Fibroblast of the aortic adventitia (primary cell): ENCODE measurements around the gene TNRC6A. TPM values are rescaled to one million over a fixed set of nuclear protein-coding genes. Genes with fewer than 3 reads are reported as not detected.

ENCODE experiments used
- DNase-seq: peaks from one replicate; pipeline ENCODE4 v3.0.0-alpha.2; 2010; ENCODE audit warnings: low read depth
- H3K4me3 ChIP-seq: 2 replicates; pipeline ENCODE4 v1.5.1; 2011; ENCODE audit warnings: low read depth, mild to moderate bottlenecking, control low read depth, low read length, moderate library complexity
- total RNA-seq: library from RNA; depleted of rRNA; stranded (reverse); fragments of >200 nt; gene quantifications from 2 replicates; pipeline ENCODE4 v1.2.3, GENCODE V29; 2012; ENCODE audit warnings: low replicate concordance
- TF ChIP-seq, protein P1 (sequence below): IDR thresholded peaks from 2 replicates; pipeline ENCODE4 v1.5.1; 2011; ENCODE audit warnings: mild to moderate bottlenecking, low read length, control low read depth, inconsistent platforms; ENCODE audit not compliant: insufficient read depth

The TNRC6A gene
- total RNA-seq, 1 donor: 32.2 TPM

- DNase-seq: peak; percentile 35
- TF ChIP-seq, protein P1, sequence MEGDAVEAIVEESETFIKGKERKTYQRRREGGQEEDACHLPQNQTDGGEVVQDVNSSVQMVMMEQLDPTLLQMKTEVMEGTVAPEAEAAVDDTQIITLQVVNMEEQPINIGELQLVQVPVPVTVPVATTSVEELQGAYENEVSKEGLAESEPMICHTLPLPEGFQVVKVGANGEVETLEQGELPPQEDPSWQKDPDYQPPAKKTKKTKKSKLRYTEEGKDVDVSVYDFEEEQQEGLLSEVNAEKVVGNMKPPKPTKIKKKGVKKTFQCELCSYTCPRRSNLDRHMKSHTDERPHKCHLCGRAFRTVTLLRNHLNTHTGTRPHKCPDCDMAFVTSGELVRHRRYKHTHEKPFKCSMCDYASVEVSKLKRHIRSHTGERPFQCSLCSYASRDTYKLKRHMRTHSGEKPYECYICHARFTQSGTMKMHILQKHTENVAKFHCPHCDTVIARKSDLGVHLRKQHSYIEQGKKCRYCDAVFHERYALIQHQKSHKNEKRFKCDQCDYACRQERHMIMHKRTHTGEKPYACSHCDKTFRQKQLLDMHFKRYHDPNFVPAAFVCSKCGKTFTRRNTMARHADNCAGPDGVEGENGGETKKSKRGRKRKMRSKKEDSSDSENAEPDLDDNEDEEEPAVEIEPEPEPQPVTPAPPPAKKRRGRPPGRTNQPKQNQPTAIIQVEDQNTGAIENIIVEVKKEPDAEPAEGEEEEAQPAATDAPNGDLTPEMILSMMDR: no peak
- H3K4me3 ChIP-seq: no peak overlapping the region
Measured at GRCh38 chr16:24819462-24820040, 90.1 kb downstream of the TNRC6A start.

- DNase-seq: no peak
- no peak overlapping the region for H3K4me3 ChIP-seq
- TF ChIP-seq, protein P1: no peak
Measured at GRCh38 chr16:24820522-24820921, 91.1 kb downstream of the TNRC6A start.

GRCh38 chr16:24821129-24821528, 91.7 kb downstream of the TNRC6A start:
- H3K4me3 ChIP-seq: no peak overlapping the region
- TF ChIP-seq, protein P1: no peak
- DNase-seq: no peak

DNA sequence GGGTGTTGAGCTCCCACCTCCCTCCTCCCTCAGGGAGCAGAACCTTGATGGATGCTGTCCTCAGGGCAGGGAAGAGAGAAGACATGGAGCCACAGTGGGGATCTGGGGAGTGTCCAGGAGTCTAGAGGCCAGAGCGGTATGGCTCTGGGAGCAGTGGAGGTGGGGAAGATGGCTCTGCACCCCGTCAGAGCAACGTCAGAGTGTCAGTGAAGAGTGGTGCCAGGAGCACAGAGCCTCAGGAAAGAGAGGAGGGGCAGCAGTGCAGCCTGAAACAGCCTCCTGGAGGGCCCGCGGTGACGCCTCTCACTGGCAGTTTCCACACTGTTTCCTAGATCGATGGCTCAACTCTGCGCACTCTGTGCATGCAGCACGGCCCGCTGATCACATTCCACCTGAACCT, 93.1 kb downstream of the TNRC6A start:
- DNase-seq: no peak
- TF ChIP-seq, protein P1: no peak
- H3K4me3 ChIP-seq: no peak overlapping the region

DNA sequence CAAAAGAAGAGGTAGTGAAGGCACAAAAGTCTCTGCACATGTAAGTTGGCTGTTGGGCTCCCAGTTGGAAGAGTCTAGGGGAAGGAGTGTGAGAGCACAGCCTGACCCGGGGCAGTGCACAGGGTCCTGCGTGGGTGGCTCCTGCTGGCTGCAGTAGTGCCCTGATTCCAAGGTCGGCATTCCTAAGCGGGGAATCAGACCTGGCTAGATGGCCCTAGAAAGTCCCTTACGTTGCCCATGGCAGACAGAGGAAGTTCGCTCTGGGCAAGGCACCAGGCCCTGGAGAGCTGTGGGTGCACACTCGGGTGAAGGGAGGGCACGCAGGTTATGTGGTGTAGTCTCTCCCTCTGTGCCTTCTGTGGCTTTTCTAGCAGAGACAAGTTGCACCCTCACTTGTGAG, 93.5 kb downstream of the TNRC6A start:
- H3K4me3 ChIP-seq: no peak overlapping the region
- no peak for DNase-seq
- TF ChIP-seq, protein P1: no peak

GRCh38 chr16:24825696-24826095, 96.2 kb downstream of the TNRC6A start:
- no peak for DNase-seq
- H3K4me3 ChIP-seq: no peak overlapping the region
- TF ChIP-seq, protein P1: no peak

- DNase-seq: no peak
- TF ChIP-seq, protein P1: no peak
- no peak overlapping the region for H3K4me3 ChIP-seq
Measured at GRCh38 chr16:24826096-24826690, 96.7 kb downstream of the TNRC6A start.
